Sigmoid colon (tissue), 4 donors: ENCODE data around the gene FBXL16.

Experiments used
- CTCF ChIP-seq, 4 experiments: fragments of 450-650 bp in 3 of 4; fragments of 200-600 bp in 1 of 4; IDR thresholded peaks; one replicate each; pipeline ENCODE4 v1.5.1; 2016 to 2019; ENCODE audit warnings: antibody characterized with exemption in 4 of 4, mild to moderate bottlenecking in 3 of 4, moderate library complexity in 2 of 4
- POLR2A ChIP-seq, 2 donors: fragments of 450-650 bp; IDR thresholded peaks; one replicate each; pipeline ENCODE4 v1.6.1; 2016; ENCODE audit warnings: antibody characterized with exemption in 2 of 2, mild to moderate bottlenecking in 2 of 2, moderate library complexity in 2 of 2
- POLR2AphosphoS5 ChIP-seq, 4 donors: sonication (generic); formaldehyde crosslinking; IDR thresholded peaks; one replicate each; pipeline ENCODE4 v1.6.1; 2017; ENCODE audit warnings: antibody characterized with exemption in 4 of 4

GRCh38 chr16:680967-681745 is 24.4 kb downstream of the FBXL16 start:
- TF ChIP-seq CTCF (IDR thresholded peaks at IDR 0.05) (no peak), POLR2A (IDR thresholded peaks at IDR 0.05) (no peak), POLR2AphosphoS5 (IDR thresholded peaks at IDR 0.05) (no peak)
